HPDE6-E6E7 (cell line): Measurements from ENCODE around the gene ZNRD2.

Source experiments
- DNase-seq: peaks from one replicate; pipeline ENCODE4 v3.0.0; 2011; ENCODE audit warnings: missing footprints; ENCODE audit errors: extremely low spot score

Gene ZNRD2

DNA sequence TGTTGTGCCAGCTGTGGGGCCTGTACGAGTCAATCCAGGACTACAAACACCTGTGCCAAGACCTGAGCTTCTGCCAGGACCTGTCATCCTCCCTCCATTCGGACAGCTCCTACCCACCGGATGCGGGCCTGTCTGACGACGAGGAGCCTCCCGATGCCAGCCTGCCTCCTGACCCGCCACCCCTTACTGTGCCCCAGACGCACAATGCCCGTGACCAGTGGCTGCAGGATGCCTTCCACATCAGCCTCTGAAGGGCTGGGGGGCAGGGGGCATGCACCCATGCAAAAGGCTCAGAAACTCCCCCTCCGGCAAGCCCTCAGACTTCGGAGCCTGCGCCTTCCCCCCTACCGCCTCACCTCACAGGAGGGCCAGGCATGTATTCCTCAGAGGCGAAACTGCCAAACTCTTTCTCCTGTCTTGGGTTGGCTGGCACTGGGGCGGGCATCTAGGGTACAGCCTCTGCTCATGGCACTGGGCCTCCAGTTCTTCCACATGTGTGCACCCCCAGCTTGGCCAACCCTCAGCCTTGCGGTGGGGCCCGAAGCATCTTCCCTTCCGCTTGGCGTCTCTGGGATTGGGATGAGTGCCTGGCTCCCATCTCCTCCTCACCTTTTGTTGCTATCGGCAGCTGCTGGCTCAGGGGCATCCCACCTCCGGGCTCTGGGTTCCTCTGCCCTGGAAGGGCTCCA is 3.3 kb downstream of the ZNRD2 start:
- no peak for DNase-seq

DNA sequence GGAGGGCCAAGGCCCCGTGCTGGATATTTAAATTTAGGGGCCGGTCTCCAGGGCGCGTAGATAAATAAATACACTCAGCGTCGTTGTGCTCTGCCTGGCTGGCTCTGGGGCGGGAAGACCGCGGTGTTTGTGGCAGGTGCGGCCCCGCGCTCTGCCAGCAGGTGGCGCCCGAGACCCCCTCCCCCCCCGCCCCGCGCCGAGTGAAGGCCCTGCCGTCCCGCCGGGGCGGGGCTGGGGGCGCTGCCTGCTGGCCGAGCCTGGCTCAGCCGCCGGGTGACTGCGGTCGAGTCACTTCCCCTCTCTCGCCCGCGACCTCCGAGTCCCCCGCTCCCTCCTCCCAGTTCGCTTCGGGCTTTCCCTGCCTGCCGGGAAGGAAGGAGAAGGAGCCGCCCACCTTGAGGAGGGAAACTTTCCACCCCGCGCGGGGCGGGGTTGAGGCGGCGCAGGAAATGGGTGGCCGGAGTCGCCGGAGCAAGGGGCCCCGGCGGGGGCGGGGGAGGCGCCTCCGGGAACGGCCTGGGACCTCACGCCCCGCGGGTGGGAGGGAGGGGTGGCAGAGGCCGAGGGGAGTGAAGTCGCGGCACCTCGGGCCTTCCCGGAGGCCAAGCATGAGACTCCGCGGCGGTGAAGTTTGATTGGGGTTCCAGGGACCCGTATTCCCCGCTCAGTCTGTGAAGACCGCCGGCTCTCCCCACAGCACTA is 4.0 kb downstream of the ZNRD2 start:
- no peak for DNase-seq

DNA sequence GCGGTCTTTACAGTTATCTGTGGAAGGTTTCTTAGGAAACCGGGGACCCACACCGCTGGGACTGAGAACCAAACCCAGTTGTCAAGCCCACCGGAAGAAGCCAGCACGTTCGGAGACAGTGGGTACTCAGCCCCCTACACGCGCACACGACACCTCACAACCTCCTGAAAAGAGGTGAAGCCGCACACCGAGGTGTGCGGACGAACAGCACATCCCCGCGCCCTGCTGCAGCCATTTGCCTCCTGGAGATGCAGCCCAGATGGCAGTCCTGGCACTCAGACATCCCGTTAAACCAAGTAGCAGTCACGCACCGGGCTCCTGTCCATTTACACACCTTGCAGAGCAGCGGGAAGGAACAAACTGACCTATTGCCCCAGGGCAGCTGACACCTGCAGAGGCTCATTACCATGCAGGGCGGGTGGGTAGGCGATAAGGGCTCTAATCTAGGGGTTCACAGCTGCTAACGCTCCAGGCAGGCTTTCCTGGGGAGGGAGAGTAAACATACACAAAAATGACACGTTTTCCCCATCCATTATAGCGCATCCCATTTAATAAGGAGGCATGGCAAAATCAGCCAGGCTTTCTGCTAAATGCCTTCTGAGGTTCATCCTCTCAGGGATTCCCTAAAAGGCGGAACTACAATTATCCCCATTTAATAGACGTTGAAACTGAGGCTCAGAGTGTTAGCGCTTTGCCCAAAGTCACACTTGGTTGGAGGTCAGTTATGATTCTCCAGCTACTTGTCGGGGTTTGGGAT is 4.7 kb downstream of the ZNRD2 start:
- no peak for DNase-seq

DNA sequence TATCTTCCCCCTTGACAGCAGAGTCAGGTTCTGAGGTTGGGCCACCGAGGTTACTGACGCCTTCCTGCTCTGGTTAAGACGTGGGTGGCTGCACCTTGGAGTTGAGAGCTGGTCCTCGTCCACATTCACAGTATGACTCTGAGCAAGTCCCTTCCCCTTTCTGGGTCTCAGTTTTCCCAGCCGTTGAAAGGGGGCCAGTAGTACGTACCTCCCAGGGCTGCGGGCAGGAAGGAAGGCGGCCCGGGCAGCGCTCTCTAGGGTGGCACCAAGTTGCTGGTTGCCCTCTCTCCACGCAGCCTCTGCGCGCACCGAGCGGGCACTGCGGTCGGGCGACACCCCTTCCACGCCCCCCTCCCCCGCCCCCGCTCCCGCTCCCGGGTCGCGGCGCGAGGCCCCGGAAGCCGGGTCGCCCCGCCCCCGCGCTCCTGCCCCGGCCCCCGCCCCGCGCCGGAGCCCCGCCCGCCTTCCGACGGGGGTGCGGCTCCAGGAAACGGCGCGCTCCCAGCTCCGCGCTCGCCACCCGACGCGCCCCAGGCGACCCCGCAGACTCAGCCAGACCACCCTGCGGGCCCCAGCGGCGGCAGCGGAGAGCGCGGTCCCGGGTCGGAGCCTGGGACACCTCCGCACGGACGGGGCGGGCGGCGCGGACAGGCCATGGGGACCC is 5.4 kb downstream of the ZNRD2 start, which contains the start of gene EHBP1L1:
TSS of gene EHBP1L1 (plus strand) at position 486 of the 664 bp plus-strand sequence. CDS start 250 bp downstream, outside the sequence.
- DNase-seq, result no peak

DNA sequence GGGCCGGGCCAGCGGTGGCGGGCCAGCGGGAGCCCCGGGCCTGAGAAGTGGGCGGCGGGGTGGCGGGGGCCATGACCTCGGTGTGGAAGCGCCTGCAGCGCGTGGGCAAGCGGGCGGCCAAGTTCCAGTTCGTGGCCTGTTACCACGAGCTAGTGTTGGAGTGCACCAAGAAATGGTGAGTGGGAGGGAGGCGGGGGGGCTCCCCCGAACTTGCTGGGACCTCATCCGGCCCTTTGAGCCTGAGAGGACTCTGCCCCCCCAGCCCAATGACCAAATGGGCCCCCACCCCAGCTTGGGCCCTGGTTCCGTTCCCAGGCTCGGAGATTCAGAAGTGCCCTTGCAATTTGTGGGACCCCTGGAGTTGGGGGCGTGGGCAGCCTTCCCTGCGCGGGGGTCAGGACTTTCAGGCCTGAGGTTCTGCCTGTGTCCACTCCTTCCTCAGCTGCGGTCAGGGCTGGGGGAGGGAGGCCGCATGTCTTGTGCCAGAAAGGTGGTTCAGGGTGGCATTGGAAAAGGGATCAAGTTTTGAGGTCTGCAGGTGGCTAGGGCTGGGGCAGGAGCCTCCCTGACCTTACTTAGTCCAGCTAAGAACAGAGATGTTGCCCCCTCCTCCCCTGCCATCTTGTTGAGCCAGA is 6.1 kb downstream of the ZNRD2 start:
- DNase-seq, result no peak

DNA sequence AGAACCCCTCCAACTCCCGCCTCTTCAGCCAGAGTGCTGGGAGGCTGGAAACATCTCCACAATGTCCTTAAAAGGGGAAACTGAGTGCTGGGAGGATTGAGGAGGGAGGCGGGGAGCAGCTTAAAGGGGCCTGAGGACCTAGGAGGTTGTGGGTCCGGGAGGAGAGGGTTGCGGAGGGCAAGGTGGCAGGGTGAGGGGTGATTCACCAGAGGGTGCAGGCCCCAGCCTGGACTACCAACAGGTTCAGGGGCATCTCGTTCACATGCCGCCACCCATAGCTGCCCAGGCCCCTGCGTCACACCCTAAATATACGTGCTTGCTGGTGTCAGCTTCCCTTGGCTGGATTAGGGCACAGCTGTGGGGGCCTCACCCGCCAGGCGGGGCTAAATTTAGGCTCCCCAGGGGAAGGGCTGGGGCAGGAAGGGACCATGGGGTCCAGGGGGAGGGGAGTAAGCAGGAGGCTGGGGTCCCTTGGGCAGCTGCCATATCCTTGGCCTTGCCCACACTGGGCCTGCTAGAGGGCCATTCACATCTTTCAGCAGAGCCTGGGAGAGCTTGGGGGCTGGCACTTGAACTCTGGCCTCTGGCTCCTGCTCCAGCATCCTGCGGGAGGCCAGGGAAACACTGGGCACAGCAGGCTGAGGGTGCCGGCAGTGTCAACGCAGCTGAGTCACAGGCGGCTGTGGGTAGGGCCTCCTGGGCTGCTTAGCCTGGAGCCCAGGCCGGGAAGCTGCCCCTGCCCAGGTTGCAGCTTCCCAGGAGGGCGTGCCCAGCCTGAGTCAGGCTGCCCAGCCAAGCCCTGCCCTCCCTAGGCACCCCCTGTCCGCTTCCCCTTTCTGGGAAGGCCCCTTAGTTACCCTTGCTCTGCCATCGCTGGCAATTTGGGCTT is 6.8 kb downstream of the ZNRD2 start:
- DNase-seq, result peak; percentile 91

DNA sequence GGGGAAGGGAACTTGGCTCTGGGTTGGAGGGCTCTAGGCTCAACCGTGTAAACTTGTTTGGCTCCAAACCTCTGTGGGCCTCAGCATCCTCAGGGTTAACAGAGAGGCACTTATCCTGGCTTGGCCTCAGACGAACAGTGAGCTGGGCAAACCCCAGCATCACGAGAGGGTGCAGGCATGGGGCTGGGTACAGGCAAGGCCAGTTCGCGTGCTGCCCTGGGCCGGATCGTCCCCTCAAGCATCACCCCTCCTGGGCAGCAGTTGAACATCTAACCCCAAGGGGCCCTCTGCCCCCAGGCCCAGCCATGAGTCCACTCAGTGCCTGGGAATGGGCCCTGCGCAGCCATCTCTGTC is 7.5 kb downstream of the ZNRD2 start:
- DNase-seq, result no peak

DNA sequence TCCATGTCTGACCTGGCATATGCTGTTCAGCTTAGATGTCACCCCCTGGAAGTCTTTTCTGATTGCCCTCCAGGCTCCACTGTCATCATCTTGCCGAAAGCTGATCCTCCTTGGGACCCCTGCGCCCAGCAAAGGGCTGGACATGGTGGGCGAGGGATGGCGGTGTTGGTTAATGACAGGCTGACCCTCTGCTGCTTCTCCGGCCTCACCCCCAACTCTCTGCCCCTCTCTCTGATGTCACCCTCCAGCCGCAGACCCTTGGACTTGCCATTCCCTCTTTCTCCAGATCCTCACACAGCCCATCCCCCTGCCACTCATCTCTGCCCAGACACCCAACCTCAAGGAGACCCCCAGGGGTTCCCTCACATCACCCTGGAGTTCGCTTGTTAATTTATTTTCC is 7.9 kb downstream of the ZNRD2 start:
- DNase-seq, result no peak

DNA sequence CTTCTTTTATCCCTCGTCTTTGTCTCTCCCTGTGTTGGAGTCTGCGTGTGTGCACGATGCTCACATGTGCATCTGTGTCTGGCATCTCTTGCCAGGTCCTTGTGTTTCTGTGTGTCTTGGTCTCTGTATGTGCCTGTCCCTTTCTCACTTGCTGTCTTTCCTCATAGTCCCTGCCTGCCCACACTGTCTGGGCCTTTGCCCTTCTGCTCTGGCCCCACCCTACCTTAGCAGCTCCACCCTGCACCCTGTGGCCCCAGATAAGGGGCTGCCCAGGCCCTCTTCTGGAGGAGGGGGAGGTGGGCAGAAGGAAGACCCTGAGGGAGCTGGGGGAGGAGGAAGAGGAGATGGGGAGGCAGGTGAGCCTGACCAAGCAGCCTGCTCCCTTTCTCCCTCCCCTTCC is 8.4 kb downstream of the ZNRD2 start:
- DNase-seq, result no peak

DNA sequence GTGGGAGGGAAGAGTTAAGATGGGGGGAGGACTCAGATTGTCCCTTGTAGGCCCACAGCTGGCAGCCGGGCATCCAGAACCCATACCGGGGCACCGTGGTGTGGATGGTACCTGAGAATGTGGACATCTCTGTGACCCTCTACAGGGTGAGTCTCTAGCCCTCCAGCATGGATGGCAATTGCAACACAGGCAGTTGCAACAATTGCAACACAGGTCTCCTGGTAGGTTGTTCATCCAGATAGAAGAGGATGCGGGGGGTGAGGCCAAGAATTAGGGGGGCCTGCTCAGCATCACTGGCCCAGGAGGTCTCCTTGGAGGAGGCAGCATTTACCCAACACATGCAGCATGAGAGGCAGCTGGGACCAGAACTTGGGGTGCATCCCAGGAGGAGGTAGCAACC is 9.0 kb downstream of the ZNRD2 start:
- no peak for DNase-seq

DNA sequence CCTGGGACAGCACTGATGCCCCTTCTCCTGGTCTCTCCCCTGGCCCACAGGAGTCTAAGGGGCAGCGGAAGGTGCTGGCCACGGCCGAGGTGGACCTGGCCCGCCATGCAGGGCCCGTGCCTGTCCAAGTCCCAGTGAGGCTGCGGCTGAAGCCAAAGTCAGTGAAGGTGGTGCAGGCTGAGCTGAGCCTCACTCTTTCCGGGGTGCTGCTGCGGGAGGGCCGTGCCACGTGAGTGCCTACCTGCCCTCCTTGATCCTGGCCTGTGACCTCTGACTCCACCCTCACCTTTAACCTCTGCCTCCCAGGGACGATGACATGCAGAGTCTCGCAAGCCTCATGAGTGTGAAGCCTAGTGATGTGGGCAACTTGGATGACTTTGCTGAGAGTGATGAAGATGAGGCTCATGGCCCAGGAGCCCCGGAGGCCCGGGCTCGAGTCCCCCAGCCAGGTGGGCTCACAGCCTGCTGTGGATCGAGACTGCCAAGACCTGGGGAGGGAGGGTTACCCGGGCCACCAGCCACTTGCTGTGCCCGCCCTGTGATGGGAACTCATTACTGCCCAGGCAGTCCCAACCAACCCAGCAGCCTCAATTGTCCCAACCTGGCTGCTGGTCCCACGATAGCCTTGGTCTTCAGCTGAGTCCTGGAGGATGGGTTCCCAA is 9.9 kb downstream of the ZNRD2 start:
- DNase-seq, result no peak

DNA sequence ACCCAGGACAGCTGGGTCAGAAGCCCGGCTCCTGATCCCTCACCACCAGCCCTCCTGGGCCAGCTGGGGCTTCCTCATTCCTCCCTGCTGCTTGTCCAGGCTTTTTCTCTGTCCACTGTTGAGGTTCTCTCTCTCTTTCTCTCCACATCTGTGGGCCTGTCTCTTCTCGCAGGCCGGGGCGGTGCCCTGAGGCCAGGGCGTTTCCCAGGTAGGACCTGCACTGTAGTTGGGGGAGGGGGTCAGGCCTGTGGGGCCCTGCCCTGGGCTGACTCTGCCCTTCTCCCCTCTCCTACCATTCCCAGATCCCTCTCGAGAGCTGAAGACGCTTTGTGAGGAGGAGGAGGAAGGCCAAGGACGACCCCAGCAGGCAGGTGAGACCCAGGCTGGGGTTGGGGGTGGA is 10.5 kb downstream of the ZNRD2 start:
- DNase-seq, result no peak

DNA sequence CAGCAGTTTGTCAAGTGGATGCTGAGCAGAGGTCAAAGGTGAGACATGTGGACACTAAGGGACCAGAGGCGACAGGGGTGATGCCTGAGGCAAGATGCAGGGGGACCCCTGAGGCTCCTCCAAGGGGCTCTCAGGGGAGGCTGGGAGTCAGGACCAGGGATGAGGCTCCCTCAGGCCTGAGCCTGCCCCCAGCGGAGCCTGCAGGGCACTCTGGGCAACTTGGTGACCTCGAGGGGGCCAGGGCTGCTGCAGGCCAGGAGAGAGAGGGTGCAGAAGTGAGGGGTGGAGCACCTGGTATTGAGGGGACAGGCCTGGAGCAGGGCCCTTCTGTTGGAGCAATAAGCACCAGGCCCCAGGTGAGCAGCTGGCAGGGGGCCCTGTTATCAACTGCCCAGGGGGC is 11.7 kb downstream of the ZNRD2 start:
- DNase-seq, result no peak

DNA sequence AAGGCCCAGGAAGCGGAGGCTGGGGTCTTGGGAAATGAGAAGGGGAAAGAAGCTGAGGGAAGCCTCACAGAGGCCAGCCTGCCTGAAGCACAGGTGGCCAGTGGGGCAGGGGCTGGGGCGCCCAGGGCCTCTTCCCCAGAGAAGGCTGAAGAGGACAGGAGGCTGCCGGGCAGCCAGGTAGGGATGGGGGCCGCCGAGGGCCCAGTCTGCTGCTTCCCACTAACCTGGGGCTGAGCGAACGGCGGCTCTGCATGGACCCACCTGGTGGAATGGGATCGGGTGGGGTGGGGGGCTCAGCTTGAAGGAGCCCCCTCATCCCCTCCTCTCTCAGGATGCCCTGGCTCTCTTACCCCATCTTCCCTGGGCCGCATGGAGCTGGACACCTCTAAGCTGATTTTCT is 13.3 kb downstream of the ZNRD2 start:
- DNase-seq, result no peak

DNA sequence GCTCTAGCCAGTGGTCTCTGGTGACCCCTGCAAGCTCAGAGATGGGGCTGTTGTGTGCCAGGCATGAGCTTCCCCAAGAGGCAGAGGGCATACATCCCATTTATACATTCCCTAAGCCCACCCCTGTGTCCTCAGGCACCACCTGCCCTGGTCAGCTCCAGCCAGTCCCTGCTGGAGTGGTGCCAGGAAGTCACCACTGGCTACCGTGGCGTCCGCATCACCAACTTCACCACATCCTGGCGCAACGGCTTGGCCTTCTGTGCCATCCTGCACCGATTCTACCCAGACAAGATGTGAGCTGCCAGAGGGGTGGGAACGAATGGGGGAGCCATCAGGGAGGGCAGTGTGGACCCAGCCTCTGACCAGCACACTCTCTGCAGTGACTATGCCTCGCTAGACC is 13.8 kb downstream of the ZNRD2 start:
- no peak for DNase-seq

DNA sequence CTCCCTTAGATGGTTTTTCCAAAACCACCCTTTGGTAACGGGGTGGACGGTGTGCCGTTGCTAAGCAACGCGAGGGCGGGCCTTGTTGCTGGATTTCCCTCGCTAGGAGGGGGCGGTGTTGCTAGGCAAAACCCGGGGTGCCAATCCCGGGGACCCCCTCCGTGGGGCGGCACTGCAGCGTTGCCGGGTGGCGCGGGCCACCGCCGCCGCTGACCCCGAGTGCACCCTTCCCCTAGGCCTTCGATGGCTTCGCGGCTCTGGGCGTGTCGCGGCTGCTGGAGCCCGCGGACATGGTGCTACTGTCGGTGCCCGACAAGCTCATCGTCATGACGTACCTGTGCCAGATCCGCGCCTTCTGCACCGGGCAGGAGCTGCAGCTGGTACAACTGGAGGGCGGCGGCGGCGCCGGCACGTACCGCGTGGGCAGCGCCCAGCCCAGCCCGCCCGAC is 14.5 kb downstream of the ZNRD2 start:
- no peak for DNase-seq

DNA sequence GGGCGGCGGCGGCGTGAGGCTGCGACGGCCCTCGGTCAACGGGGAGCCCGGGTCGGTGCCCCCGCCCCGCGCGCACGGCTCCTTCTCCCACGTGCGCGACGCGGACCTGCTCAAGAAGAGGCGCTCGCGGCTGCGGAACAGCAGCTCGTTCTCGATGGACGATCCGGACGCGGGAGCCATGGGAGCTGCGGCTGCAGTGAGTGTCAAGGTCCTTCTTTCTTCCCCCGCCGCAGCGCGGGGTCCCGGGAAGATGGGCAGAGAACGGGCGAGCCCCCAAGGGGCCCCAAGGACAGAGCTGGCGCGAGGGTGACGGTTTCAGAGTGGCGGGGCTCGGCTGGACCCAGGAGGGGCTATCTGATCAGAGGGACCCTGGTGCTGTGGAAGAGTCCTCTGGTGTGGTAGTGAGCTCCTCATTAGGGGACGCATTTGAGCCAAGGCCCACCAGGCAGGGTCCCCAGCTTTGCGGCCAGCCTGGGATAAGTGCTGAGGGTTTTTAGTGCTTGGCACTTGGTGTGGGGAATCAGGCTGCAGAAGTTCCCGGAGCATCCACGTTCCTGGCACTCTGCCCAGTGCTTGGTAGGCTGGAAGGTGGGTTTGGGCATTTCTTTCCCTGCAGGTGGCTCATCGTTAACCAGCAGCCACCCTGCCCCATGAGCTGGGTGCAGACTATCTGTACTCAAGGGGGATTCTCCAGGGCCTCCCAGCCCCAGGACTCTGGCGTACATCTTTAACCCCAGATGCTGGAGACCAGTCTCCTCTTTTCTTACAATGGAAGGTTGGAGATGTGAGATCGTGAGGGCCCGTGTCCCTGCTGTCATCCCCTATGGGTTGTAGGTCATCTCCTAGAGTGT is 15.3 kb downstream of the ZNRD2 start:
- no peak for DNase-seq

DNA sequence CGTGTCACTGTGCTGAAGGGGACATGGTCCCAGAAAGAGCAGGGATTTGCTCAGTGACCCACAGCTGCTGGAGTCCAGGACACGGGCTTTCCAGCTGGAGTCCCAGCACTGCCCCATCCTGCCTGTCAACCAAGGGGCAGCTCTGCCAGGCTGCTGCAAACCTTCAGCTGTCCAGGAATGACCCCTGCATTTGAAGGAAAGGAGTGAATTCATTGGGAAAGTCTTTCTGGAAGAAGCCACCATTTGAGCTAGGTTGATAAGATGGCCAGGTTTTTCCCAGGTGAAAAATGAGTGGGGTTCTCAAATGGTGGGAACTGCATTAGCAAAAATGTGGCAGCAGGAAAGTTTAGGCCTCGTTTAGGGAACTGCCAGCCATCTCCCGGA is 16.0 kb downstream of the ZNRD2 start:
- no peak for DNase-seq

DNA sequence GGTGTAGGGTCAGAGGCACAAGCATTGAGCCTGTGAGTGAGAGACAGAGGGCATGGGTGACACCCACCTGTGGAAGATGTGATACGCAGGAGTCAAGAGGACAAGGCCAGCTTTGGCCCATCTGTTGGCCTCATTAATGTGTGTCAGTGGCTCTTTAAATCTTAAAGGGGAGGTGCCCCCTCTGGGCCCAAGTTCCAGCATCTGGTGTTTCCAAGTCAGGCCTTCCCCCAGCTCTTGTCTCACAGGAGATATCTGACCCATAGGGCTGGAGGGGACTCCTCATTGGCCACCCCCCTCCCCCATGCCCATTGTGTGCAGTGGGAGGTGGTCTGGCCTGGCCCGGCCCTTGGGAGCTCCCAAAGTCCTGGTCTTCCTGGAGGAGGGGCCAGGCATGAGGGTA is 16.4 kb downstream of the ZNRD2 start:
- DNase-seq, result no peak
